K562 (cell line): Measurements from ENCODE around the gene ACBD5. TPM values are rescaled to one million over a fixed set of nuclear protein-coding genes. Genes with fewer than 3 reads are reported as not detected.

ENCODE experiments used
- ATAC-seq: fragments of 200-7000 bp; cut with Tn5 transposase; 3 replicates; pipeline ENCODE4 v1.9.1; 2020; ENCODE audit warnings: moderate library complexity
- BruUV-seq: library from RNA; stranded (reverse); fragments of 400-500 nt; replicated peaks from 2 replicates; lab custom pipeline; 2021; lab: Mats Ljungman, UMichigan
- CTCF ChIA-PET: fragments of 300-600 bp; formaldehyde crosslinking; extraction: SDS; loops from one replicate; lab custom pipeline; 2021; ENCODE audit warnings: low intra/inter-chr PET ratio; lab: Yijun Ruan, JAX
- POLR2A ChIA-PET: fragments of 300-600, 350-650 bp; sonication (Branson Sonifier 250); formaldehyde crosslinking; extraction: SDS; loops from one replicate; lab custom pipeline; 2021; ENCODE audit warnings: antibody characterized with exemption, inconsistent platforms; lab: Yijun Ruan, JAX
- DNase-seq, 4 experiments: peaks; one replicate each; pipeline versions ENCODE4 v3.0.0 to v3.0.0-alpha.2; 2011 to 2018; ENCODE audit warnings: low spot score in 3 of 4, mixed read lengths in 3 of 4; ENCODE audit errors: extremely low read depth in 1 of 4
- FAIRE-seq: peaks from 2 replicates; lab custom pipeline; 2011; peaks lifted over from hg19 to GRCh38; lab: Jason Lieb, UNC
- H2AFZ ChIP-seq: 2 replicates; pipeline ENCODE4 v1.6.0; 2011; ENCODE audit warnings: low read depth, low read length, control low read depth, inconsistent platforms
- H3K27ac ChIP-seq: fragments of 200-600 bp; 3 replicates; pipeline ENCODE4 v1.8.0; 2011; ENCODE audit warnings: low read depth, mild to moderate bottlenecking, control low read depth, inconsistent platforms, low read length, moderate library complexity, mixed read lengths; ENCODE audit errors: extremely low read depth
- H3K27me3 ChIP-seq, 2 experiments: fragments of 300-600 bp in 1 of 2; 2 replicates in 1 of 2; 3 replicates in 1 of 2; pipeline versions ENCODE4 v1.6.0 to v1.8.0; 2011; ENCODE audit warnings: inconsistent platforms in 2 of 2, low read length in 2 of 2, mild to moderate bottlenecking in 1 of 2, mixed read lengths in 1 of 2, moderate library complexity in 1 of 2; ENCODE audit not compliant: control insufficient read depth in 2 of 2, insufficient read depth in 2 of 2
- H3K36me3 ChIP-seq: fragments of 300-600 bp; 3 replicates; pipeline ENCODE4 v1.8.0; 2011; ENCODE audit warnings: mild to moderate bottlenecking, low read length, inconsistent platforms; ENCODE audit not compliant: control insufficient read depth, insufficient read depth
- H3K4me1 ChIP-seq, 2 experiments: fragments of 200-600 bp in 1 of 2; replicated peaks in 1 of 2; 2 replicates in 1 of 2; 3 replicates in 1 of 2; pipeline versions ENCODE4 v1.5.1 to v1.8.0; 2011; ENCODE audit warnings: inconsistent platforms in 2 of 2, low read length in 2 of 2, mild to moderate bottlenecking in 1 of 2, mixed read lengths in 1 of 2, moderate library complexity in 1 of 2; ENCODE audit not compliant: control insufficient read depth in 2 of 2, insufficient read depth in 2 of 2
- H3K4me2 ChIP-seq: 2 replicates; pipeline ENCODE4 v1.6.1; 2011; ENCODE audit warnings: low read length, control low read depth, inconsistent platforms, mixed read lengths; ENCODE audit not compliant: insufficient read depth
- H3K4me3 ChIP-seq: fragments of 200-600 bp; sonication (generic), shearing (Covaris generic); 2 replicates; pipeline ENCODE4 v1.5.1; 2016; ENCODE audit warnings: control low read depth, inconsistent platforms
- H3K79me2 ChIP-seq: fragments of 200-600 bp; 3 replicates; pipeline ENCODE4 v1.8.0; 2011; ENCODE audit warnings: low read length, inconsistent platforms; ENCODE audit not compliant: control insufficient read depth, insufficient read depth
- H3K9ac ChIP-seq, 2 experiments: 2 replicates each; pipeline versions ENCODE4 v1.6.0 to v1.6.1; 2011; ENCODE audit warnings: low read depth in 2 of 2, low read length in 2 of 2, control low read depth in 1 of 2, inconsistent platforms in 1 of 2, mild to moderate bottlenecking in 1 of 2, mixed read lengths in 1 of 2; ENCODE audit not compliant: insufficient read depth in 1 of 2
- H3K9me1 ChIP-seq: one replicate; pipeline ENCODE4 v1.6.0; 2011; ENCODE audit warnings: inconsistent platforms, mild to moderate bottlenecking, low read length, moderate library complexity; ENCODE audit not compliant: control insufficient read depth, insufficient read depth
- H3K9me3 ChIP-seq: replicated peaks from 2 replicates; pipeline ENCODE4 v1.5.1; 2011; ENCODE audit warnings: low read depth, low read length, inconsistent platforms; ENCODE audit not compliant: control insufficient read depth, insufficient read depth
- H4K20me1 ChIP-seq: replicated peaks from 2 replicates; pipeline ENCODE4 v1.6.1; 2011; ENCODE audit warnings: low read length, inconsistent platforms, mixed read lengths; ENCODE audit not compliant: control insufficient read depth, insufficient read depth
- CBX3 ChIP-seq, 2 experiments: IDR thresholded peaks; 1 replicate in 1 of 2; 2 replicates in 1 of 2; pipeline ENCODE4 v1.6.1; 2012; ENCODE audit warnings: inconsistent platforms in 2 of 2, low read length in 2 of 2, borderline replicate concordance in 1 of 2, control low read depth in 1 of 2
- ETV5 ChIP-seq: sonication (generic); formaldehyde crosslinking; IDR thresholded peaks from 2 replicates; pipeline ENCODE4 v1.4.0; 2020; ENCODE audit warnings: low read depth, mild to moderate bottlenecking, missing genetic modification reagents
- EWSR1 ChIP-seq: fragments of 450-650 bp; IDR thresholded peaks from 2 replicates; pipeline ENCODE4 v1.6.1; 2018; ENCODE audit warnings: borderline replicate concordance, mild to moderate bottlenecking, low read depth, moderate library complexity; ENCODE audit not compliant: partially characterized antibody
- NFATC3 ChIP-seq: fragments of 450-650 bp; IDR thresholded peaks from 2 replicates; pipeline ENCODE4 v1.6.1; 2017; ENCODE audit warnings: mild to moderate bottlenecking
- PHF21A ChIP-seq: fragments of 450-650 bp; IDR thresholded peaks from 2 replicates; pipeline ENCODE4 v1.6.1; 2017; ENCODE audit warnings: low read depth, borderline replicate concordance
- RBM14 ChIP-seq: fragments of 200-400 bp; formaldehyde crosslinking; IDR thresholded peaks from 2 replicates; pipeline ENCODE4 v1.6.1; 2018; ENCODE audit warnings: low read depth, mild to moderate bottlenecking, low read length, moderate library complexity, borderline replicate concordance; ENCODE audit not compliant: insufficient read depth
- RNF2 ChIP-seq: sonication (generic); IDR thresholded peaks from 2 replicates; pipeline ENCODE4 v1.6.1; 2016
- SMARCA5 ChIP-seq: fragments of 450-650 bp; IDR thresholded peaks from 2 replicates; pipeline ENCODE4 v1.6.1; 2016
- ZBTB8A ChIP-seq: fragments of 450-650 bp; IDR thresholded peaks from 2 replicates; pipeline ENCODE4 v1.6.1; 2018; ENCODE audit warnings: mild to moderate bottlenecking, moderate library complexity; ENCODE audit not compliant: partially characterized antibody
- ZNF274 ChIP-seq: IDR thresholded peaks from 2 replicates; pipeline ENCODE4 v1.6.1; 2011; ENCODE audit warnings: low read depth, mild to moderate bottlenecking, low read length, moderate library complexity, borderline replicate concordance
- ZNF830 ChIP-seq: fragments of 250-450 bp; sonication (Bioruptor Pico); IDR thresholded peaks from 2 replicates; pipeline ENCODE4 v1.5.0; 2021; ENCODE audit warnings: mild to moderate bottlenecking
- ZSCAN32 ChIP-seq: fragments of 450-650 bp; formaldehyde crosslinking; IDR thresholded peaks from 2 replicates; pipeline ENCODE4 v1.4.0; 2020; ENCODE audit warnings: mild to moderate bottlenecking, moderate library complexity
- WGBS: fragments of 100-300 bp; shearing (Covaris generic); methylation state at CpG from one replicate; pipeline ENCODE4 v1.1.6; 2016; ENCODE audit warnings: low coverage, mixed read lengths; ENCODE audit not compliant: insufficient coverage; ENCODE audit errors: missing lambda C conversion rate; 5-methylcytosine and 5-hydroxymethylcytosine counted together
- in situ Hi-C: fragments of 300-500 bp; cut with MboI; formaldehyde crosslinking; loops from 4 replicates; pipeline ENCODE4 v1.15.0; 2018; ENCODE audit warnings: inconsistent platforms, mixed read lengths
- intact Hi-C: fragments of 100-400 bp; cut with micrococcal nuclease; formaldehyde crosslinking; loops from 2 replicates; pipeline ENCODE4 v1.14.2; 2022
- polyA plus RNA-seq, 8 experiments: library from polyadenylated mRNA; depleted of rRNA in 4 of 8; stranded (reverse) in 5 of 8; unstranded in 3 of 8; fragments of >200 nt; fragmentation: Nextera tagmentation in 2 of 8; fragmentation: Illumina TruSeq in 1 of 8; extraction: Ambion mirVana in 2 of 8; extraction: Trizol in 1 of 8; gene quantifications; 2 replicates each; pipeline versions ENCODE4 v1.2.1 to v1.2.3, GENCODE V29; 2011 to 2014; ENCODE audit warnings: inconsistent platforms in 1 of 8, missing spikeins in 1 of 8
- total RNA-seq, 7 experiments: library from RNA; depleted of rRNA in 6 of 7; stranded (reverse); fragments of >200 nt in 6 of 7; fragmentation: Illumina TruSeq in 2 of 7; extraction: Trizol in 2 of 7; gene quantifications; 2 replicates each; pipeline versions ENCODE4 v1.2.1 to v1.2.3, GENCODE V29; 2011 to 2021; ENCODE audit warnings: low replicate concordance in 1 of 7
- TF ChIP-seq, protein P1 (sequence below): IDR thresholded peaks from 2 replicates; pipeline ENCODE4 v1.6.1; 2011; ENCODE audit warnings: borderline replicate concordance, low read depth, mild to moderate bottlenecking, moderate library complexity, low read length; ENCODE audit not compliant: insufficient read depth, poor library complexity, severe bottlenecking
- TF ChIP-seq, protein P2 (sequence below): fragments of 450-650 bp; IDR thresholded peaks from 2 replicates; pipeline ENCODE4 v1.7.1; 2018; ENCODE audit warnings: mild to moderate bottlenecking, low read depth; ENCODE audit not compliant: partially characterized antibody

Gene ACBD5
- total and polyA plus RNA-seq, 9 of the 15 experiments (the other 6 are each of a cell fraction or from before 2014, with no cell fraction given), result 1.5 to 10.3 (median 7.8) TPM

DNA sequence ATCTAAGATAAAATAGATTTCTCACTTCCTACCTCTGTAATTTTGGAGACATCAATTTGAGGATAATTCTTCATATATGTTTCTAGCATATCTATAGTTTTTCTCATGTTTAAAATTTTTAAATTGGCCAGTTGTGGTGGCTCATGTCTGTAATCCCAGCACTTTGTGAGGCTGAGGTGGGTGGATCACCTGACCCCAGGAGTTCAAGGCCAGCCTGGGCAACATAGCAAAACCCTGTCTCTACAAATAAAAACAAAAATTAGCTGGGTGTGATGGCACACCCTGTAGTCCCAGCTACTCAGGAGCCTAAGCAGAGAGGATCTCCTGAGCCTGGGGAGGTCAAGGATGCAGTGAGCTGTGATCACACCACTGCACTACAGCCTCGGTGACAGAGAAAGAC, 4.9 kb downstream of the ACBD5 start:
- H3K4me2 ChIP-seq, result no peak overlapping the region
- H3K27ac ChIP-seq, result no peak overlapping the region
- no peak overlapping the region for H3K4me3 ChIP-seq
- intact Hi-C loops, result no loop called here
- TF ChIP-seq, protein P1, sequence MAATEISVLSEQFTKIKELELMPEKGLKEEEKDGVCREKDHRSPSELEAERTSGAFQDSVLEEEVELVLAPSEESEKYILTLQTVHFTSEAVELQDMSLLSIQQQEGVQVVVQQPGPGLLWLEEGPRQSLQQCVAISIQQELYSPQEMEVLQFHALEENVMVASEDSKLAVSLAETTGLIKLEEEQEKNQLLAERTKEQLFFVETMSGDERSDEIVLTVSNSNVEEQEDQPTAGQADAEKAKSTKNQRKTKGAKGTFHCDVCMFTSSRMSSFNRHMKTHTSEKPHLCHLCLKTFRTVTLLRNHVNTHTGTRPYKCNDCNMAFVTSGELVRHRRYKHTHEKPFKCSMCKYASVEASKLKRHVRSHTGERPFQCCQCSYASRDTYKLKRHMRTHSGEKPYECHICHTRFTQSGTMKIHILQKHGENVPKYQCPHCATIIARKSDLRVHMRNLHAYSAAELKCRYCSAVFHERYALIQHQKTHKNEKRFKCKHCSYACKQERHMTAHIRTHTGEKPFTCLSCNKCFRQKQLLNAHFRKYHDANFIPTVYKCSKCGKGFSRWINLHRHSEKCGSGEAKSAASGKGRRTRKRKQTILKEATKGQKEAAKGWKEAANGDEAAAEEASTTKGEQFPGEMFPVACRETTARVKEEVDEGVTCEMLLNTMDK, result no peak
- TF ChIP-seq, protein P2, sequence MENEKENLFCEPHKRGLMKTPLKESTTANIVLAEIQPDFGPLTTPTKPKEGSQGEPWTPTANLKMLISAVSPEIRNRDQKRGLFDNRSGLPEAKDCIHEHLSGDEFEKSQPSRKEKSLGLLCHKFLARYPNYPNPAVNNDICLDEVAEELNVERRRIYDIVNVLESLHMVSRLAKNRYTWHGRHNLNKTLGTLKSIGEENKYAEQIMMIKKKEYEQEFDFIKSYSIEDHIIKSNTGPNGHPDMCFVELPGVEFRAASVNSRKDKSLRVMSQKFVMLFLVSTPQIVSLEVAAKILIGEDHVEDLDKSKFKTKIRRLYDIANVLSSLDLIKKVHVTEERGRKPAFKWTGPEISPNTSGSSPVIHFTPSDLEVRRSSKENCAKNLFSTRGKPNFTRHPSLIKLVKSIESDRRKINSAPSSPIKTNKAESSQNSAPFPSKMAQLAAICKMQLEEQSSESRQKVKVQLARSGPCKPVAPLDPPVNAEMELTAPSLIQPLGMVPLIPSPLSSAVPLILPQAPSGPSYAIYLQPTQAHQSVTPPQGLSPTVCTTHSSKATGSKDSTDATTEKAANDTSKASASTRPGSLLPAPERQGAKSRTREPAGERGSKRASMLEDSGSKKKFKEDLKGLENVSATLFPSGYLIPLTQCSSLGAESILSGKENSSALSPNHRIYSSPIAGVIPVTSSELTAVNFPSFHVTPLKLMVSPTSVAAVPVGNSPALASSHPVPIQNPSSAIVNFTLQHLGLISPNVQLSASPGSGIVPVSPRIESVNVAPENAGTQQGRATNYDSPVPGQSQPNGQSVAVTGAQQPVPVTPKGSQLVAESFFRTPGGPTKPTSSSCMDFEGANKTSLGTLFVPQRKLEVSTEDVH, result no peak
- TF ChIP-seq ZBTB8A (no peak), CBX3 (IDR thresholded peaks at IDR 0.05; ENCODE audit: borderline replicate concordance in 1 of 2, low read length in 2 of 2) (no peak), ZSCAN32 (no peak), PHF21A (no peak), NFATC3 (no peak), EWSR1 (no peak), SMARCA5 (no peak), ZNF274 (no peak), RBM14 (no peak), RNF2 (no peak), ZNF830 (CRISPR knock-in tag) (no peak), ETV5 (CRISPR knock-in tag) (no peak)
- H4K20me1 ChIP-seq, result no peaks in the 10 kb centered on the region
- peaks cover 15% of the 10 kb centered on the region for H3K79me2 ChIP-seq
- WGBS, result 100% methylated on average over 1 of the region's 1 CpG
- peaks cover 7% of the 10 kb centered on the region; the same call in 1 of the 3 replicates for H3K36me3 ChIP-seq
- no peak for ATAC-seq
- H3K4me1 ChIP-seq, result peaks cover 4 to 10% of the 10 kb centered on the region in 2 experiments; a peak in 2 of 5 replicates
- no peaks in the 10 kb centered on the region for H3K27me3 ChIP-seq
- ChIA-PET POLR2A (interaction anchor here (0.6 kb wide), 1 partner anchor 36 kb away, joined by 3 read pairs; no protein-coding TSS in a partner anchor), CTCF (no interaction called here)
- in situ Hi-C loops, result no loop called here
- H3K9me1 ChIP-seq, result no peaks in the 10 kb centered on the region
- DNase-seq, result no peak
- peak overlapping the region in 1 of 2 experiments; percentile 31; a peak in 1 of 4 replicates for H3K9ac ChIP-seq
- FAIRE-seq, result no peak
- no TSS peak for BruUV-seq
- H3K9me3 ChIP-seq, result no peaks in the 10 kb centered on the region
- no peak overlapping the region for H2AFZ ChIP-seq
